ENCODE measurements around the gene ADGRG2. TPM values are rescaled to one million over a fixed set of nuclear protein-coding genes. Genes with fewer than 3 reads are reported as not detected.

The ADGRG2 gene
- total RNA-seq, 1 donor from 2014 or later = 1.8 TPM

DNA sequence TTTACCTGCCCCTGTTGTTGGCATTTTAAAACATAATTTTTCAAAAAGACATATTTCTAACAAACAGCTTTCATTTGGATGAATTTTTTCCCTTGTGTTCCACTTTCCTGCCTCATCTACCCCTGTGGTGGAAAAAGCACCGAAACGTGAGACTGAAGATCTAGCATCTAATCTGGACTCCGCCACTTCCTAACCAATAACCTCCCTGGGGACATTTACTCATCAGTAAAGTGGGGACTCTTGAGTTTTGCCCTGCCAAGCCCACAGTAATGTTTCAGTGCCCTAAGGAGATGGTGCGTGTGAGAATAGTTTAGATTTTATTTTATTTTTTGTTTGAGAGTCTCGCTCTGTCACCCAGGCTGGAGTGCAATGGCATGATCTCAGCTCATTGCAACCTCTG is 56.7 kb downstream of the ADGRG2 start:
- TF ChIP-seq, protein P1, sequence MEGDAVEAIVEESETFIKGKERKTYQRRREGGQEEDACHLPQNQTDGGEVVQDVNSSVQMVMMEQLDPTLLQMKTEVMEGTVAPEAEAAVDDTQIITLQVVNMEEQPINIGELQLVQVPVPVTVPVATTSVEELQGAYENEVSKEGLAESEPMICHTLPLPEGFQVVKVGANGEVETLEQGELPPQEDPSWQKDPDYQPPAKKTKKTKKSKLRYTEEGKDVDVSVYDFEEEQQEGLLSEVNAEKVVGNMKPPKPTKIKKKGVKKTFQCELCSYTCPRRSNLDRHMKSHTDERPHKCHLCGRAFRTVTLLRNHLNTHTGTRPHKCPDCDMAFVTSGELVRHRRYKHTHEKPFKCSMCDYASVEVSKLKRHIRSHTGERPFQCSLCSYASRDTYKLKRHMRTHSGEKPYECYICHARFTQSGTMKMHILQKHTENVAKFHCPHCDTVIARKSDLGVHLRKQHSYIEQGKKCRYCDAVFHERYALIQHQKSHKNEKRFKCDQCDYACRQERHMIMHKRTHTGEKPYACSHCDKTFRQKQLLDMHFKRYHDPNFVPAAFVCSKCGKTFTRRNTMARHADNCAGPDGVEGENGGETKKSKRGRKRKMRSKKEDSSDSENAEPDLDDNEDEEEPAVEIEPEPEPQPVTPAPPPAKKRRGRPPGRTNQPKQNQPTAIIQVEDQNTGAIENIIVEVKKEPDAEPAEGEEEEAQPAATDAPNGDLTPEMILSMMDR (IDR thresholded peaks at IDR 0.05) = no peak

GRCh38 chrX:19064175-19064574 is 58.1 kb downstream of the ADGRG2 start:
- intact Hi-C loops (cut with DNase I) = no loop called here
- Histone ChIP-seq H3K36me3 (no peaks in the 10 kb centered on the region), H3K27ac (no peak overlapping the region), H3K4me1 (no peaks in the 10 kb centered on the region), H3K4me3 (no peak overlapping the region), H3K9me3 (no peaks in the 10 kb centered on the region), H3K27me3 (no peaks in the 10 kb centered on the region)
- ATAC-seq (no peak), DNase-seq (no peak)
- TF ChIP-seq, protein P1 (IDR thresholded peaks at IDR 0.05) = no peak

More for the DNA sequence above, 56.7 kb downstream of the ADGRG2 start:
- no peak for ATAC-seq
- intact Hi-C loops (cut with DNase I) = no loop called here
- no peaks in the 10 kb centered on the region for H3K9me3 ChIP-seq
- no peak overlapping the region for H3K4me3 ChIP-seq
- H3K27ac ChIP-seq = no peak overlapping the region
- no peaks in the 10 kb centered on the region for H3K36me3 ChIP-seq
- H3K27me3 ChIP-seq = no peaks in the 10 kb centered on the region
- H3K4me1 ChIP-seq = no peaks in the 10 kb centered on the region
- no peak for DNase-seq

DNA sequence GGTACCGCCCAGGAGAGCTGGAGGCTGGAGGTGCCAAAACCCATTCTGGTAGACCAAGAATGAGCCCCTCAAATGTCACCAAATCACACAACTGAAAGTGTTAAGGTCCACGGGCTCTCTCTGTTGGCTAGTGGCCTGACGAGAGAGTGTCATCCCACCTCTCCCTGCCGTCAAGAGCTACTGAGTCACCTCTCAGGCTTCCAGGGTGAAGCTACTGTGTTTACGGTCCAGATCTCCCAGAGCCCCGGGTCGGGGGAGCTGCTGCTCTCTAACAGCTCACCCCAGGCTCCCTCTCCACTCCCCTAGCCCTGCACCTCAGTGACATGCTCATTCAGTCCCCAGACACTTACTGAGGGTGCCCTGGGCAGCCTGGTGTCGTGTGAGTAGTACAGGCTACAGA is 59.2 kb downstream of the ADGRG2 start:
- Histone ChIP-seq H3K4me1 (no peaks in the 10 kb centered on the region), H3K27me3 (no peaks in the 10 kb centered on the region), H3K36me3 (no peaks in the 10 kb centered on the region), H3K27ac (no peak overlapping the region), H3K4me3 (no peak overlapping the region), H3K9me3 (no peaks in the 10 kb centered on the region)
- DNase-seq = no peak
- ATAC-seq = no peak
- TF ChIP-seq, protein P1 (IDR thresholded peaks at IDR 0.05) = no peak
- intact Hi-C loops (cut with DNase I) = no loop called here

DNA sequence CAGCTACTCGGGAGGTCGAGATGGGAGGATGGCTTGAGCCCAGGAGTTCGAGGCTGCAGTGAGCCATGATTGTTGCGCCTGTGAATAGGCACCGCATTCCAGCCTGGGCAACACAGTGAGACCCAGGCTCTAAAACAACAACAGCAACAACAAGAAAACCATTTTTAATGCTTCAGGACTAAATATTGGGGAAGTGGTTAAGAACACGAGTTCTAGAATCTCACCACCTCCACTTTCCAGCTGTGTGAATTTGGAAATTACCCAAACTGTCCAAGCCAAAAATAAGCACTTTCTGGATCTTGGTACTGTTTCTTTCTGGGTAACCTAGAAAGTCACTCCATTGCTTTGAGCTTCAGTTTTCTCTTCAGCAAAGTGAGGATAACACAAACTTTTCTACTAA is 63.2 kb downstream of the ADGRG2 start:
- Histone ChIP-seq H3K27ac (no peak overlapping the region), H3K36me3 (no peaks in the 10 kb centered on the region), H3K27me3 (no peaks in the 10 kb centered on the region), H3K4me3 (no peak overlapping the region), H3K4me1 (no peaks in the 10 kb centered on the region), H3K9me3 (no peaks in the 10 kb centered on the region)
- TF ChIP-seq, protein P1 (IDR thresholded peaks at IDR 0.05) = no peak
- intact Hi-C loops (cut with DNase I) = no loop called here
- DNase-seq (no peak), ATAC-seq (no peak)

- no peak for DNase-seq
- no peak for ATAC-seq
- TF ChIP-seq, protein P1 (IDR thresholded peaks at IDR 0.05) = no peak
- Histone ChIP-seq H3K4me1 (no peaks in the 10 kb centered on the region), H3K9me3 (no peaks in the 10 kb centered on the region), H3K4me3 (no peak overlapping the region), H3K27me3 (no peaks in the 10 kb centered on the region), H3K27ac (no peak overlapping the region), H3K36me3 (no peaks in the 10 kb centered on the region)
- intact Hi-C loops (cut with DNase I) = no loop called here
Measured at GRCh38 chrX:19057856-19058255, 64.4 kb downstream of the ADGRG2 start.

- no peak for DNase-seq
- no peak for ATAC-seq
- intact Hi-C loops (cut with DNase I) = no loop called here
- Histone ChIP-seq H3K9me3 (no peaks in the 10 kb centered on the region), H3K36me3 (no peaks in the 10 kb centered on the region), H3K4me1 (no peaks in the 10 kb centered on the region), H3K27ac (no peak overlapping the region), H3K27me3 (no peaks in the 10 kb centered on the region), H3K4me3 (no peak overlapping the region)
- TF ChIP-seq, protein P1 (IDR thresholded peaks at IDR 0.05) = no peak
Measured at GRCh38 chrX:19049110-19049509, 73.2 kb downstream of the ADGRG2 start.

Measured in upper lobe of right lung (tissue), 1 donor.